B cell (primary cell): ENCODE results near the gene KIAA0232. TPM values are rescaled to one million over a fixed set of nuclear protein-coding genes. Genes with fewer than 3 reads are reported as not detected.

Experiments
- ATAC-seq: fragments of 200-7000 bp; cut with Tn5 transposase; one replicate; pipeline ENCODE4 v1.10.0; 2021; ENCODE audit warnings: low read depth, mild to moderate bottlenecking, moderate number of reproducible peaks, moderate library complexity
- CTCF ChIA-PET: fragments of 350-600 bp; sonication (Branson Sonifier 250); formaldehyde crosslinking; loops from one replicate; lab custom pipeline; 2021; ENCODE audit warnings: antibody characterized with exemption, inconsistent platforms; lab: Charles Lee
- POLR2A ChIA-PET: fragments of 350-600 bp; sonication (Branson Sonifier 250); formaldehyde crosslinking; loops from one replicate; lab custom pipeline; 2021; ENCODE audit warnings: antibody characterized with exemption; lab: Charles Lee
- DNase-seq: peaks from one replicate; pipeline ENCODE4 v3.0.0; 2013
- H2AFZ ChIP-seq: 2 replicates; pipeline ENCODE4 v1.6.1; 2012; ENCODE audit warnings: mild to moderate bottlenecking, low read depth, low read length; ENCODE audit not compliant: insufficient read depth, poor library complexity, severe bottlenecking
- H3K27ac ChIP-seq, 2 donors: 1 replicate in 1 of 2; 2 replicates in 1 of 2; pipeline ENCODE4 v1.5.1; 2012 to 2013; ENCODE audit warnings: low read length in 2 of 2, mild to moderate bottlenecking in 2 of 2, moderate library complexity in 1 of 2
- H3K27me3 ChIP-seq, 4 experiments: fragments of 200-600 bp in 1 of 4; sonication (generic) in 1 of 4; replicated peaks in 1 of 4; 1 replicate in 2 of 4; 2 replicates in 2 of 4; pipeline versions ENCODE4 v1.6.1 to v1.7.0; 2013 to 2016; ENCODE audit warnings: low read length in 3 of 4, mild to moderate bottlenecking in 2 of 4, mixed read lengths in 1 of 4, moderate library complexity in 1 of 4; ENCODE audit not compliant: insufficient read depth in 4 of 4, control insufficient read depth in 3 of 4; ENCODE audit errors: control extremely low read depth in 1 of 4
- H3K36me3 ChIP-seq, 2 experiments: replicated peaks in 1 of 2; 1 replicate in 1 of 2; 2 replicates in 1 of 2; pipeline versions ENCODE4 v1.6.1 to v1.7.1; 2013; ENCODE audit warnings: low read length in 1 of 2; ENCODE audit not compliant: insufficient read depth in 2 of 2, control insufficient read depth in 1 of 2; ENCODE audit errors: control extremely low read depth in 1 of 2, extremely low read depth in 1 of 2
- H3K4me1 ChIP-seq, 2 donors: fragments of 200-600 bp in 1 of 2; sonication (generic) in 1 of 2; 1 replicate in 1 of 2; 2 replicates in 1 of 2; pipeline versions ENCODE4 v1.5.1 to v1.6.1; 2013 to 2017; ENCODE audit warnings: low read length in 2 of 2; ENCODE audit not compliant: control insufficient read depth in 2 of 2, insufficient read depth in 2 of 2
- H3K4me2 ChIP-seq: replicated peaks from 2 replicates; pipeline ENCODE3; 2012; ENCODE audit warnings: mild to moderate bottlenecking, low read depth, low read length; ENCODE audit not compliant: poor library complexity, severe bottlenecking
- H3K4me3 ChIP-seq, 5 experiments: fragments of 200-600 bp in 1 of 5; sonication (generic) in 1 of 5; 1 replicate in 3 of 5; 2 replicates in 2 of 5; pipeline versions ENCODE4 v1.5.1 to v1.7.0; 2011 to 2016; ENCODE audit warnings: low read length in 4 of 5, mild to moderate bottlenecking in 4 of 5, low read depth in 2 of 5, control low read depth in 1 of 5, moderate library complexity in 1 of 5; ENCODE audit not compliant: insufficient read depth in 1 of 5; ENCODE audit errors: control extremely low read depth in 1 of 5, extremely low read depth in 1 of 5
- H3K79me2 ChIP-seq: fragments of 200-600 bp; sonication (generic); one replicate; pipeline ENCODE4 v1.6.0; 2016; ENCODE audit warnings: low read length; ENCODE audit not compliant: control insufficient read depth, insufficient read depth
- H3K9ac ChIP-seq: fragments of 200-600 bp; sonication (generic); 2 replicates; pipeline ENCODE4 v1.6.1; 2017; ENCODE audit warnings: mild to moderate bottlenecking, low read length, moderate library complexity
- H3K9me3 ChIP-seq, 3 donors: one replicate each; pipeline versions ENCODE4 v1.6.1 to v1.7.1; 2013; ENCODE audit warnings: low read length in 2 of 3; ENCODE audit not compliant: control insufficient read depth in 2 of 3, insufficient read depth in 1 of 3; ENCODE audit errors: control extremely low read depth in 1 of 3
- H4K20me1 ChIP-seq: 2 replicates; pipeline ENCODE4 v1.6.0; 2012; ENCODE audit warnings: mild to moderate bottlenecking, low read length; ENCODE audit not compliant: insufficient read depth, control insufficient read depth, poor library complexity, severe bottlenecking
- H3K27ac Mint-ChIP-seq: one replicate; pipeline ENCODE4 v1.8.0; 2021; ENCODE audit warnings: mixed read lengths
- H3K27me3 Mint-ChIP-seq: one replicate; pipeline ENCODE4 v1.8.0; 2021; ENCODE audit warnings: mixed read lengths
- H3K4me1 Mint-ChIP-seq: one replicate; pipeline ENCODE4 v1.8.0; 2021; ENCODE audit warnings: mixed read lengths
- H3K4me3 Mint-ChIP-seq: one replicate; pipeline ENCODE4 v1.8.0; 2021; ENCODE audit warnings: mixed read lengths
- H3K9me3 Mint-ChIP-seq: one replicate; pipeline ENCODE4 v1.8.0; 2022; ENCODE audit warnings: mixed read lengths; ENCODE audit not compliant: insufficient read depth
- EZH2 ChIP-seq: IDR thresholded peaks from 2 replicates; pipeline ENCODE4 v1.6.1; 2012; ENCODE audit warnings: borderline replicate concordance, low read depth, mild to moderate bottlenecking, moderate library complexity, low read length; ENCODE audit not compliant: insufficient read depth, poor library complexity, severe bottlenecking
- WGBS: methylation state at CpG from one replicate; pipeline ENCODE4 v1.1.5; 2013; ENCODE audit warnings: missing lambda C conversion rate; ENCODE audit not compliant: insufficient coverage; 5-methylcytosine and 5-hydroxymethylcytosine counted together
- intact Hi-C: fragments of 100-400 bp; cut with micrococcal nuclease; formaldehyde crosslinking; loops from one replicate; pipeline ENCODE4 v1.10.0; 2022
- polyA minus RNA-seq: library from RNA; depleted of rRNA, polyadenylated mRNA; stranded (reverse); fragments of >200 nt; gene quantifications from 2 replicates; pipeline ENCODE4 v1.2.3, GENCODE V29; 2012
- polyA plus RNA-seq: library from polyadenylated mRNA; depleted of rRNA; stranded (reverse); fragments of >200 nt; gene quantifications from 2 replicates; pipeline ENCODE4 v1.2.3, GENCODE V29; 2012
- total RNA-seq, 2 donors: library from RNA; stranded (reverse); fragments of 120-200 nt in 1 of 2; gene quantifications; 1 replicate in 1 of 2; 2 replicates in 1 of 2; pipeline versions ENCODE4 v1.2.3 to v1.2.4, GENCODE V29; 2013 to 2022
- TF ChIP-seq, protein P1 (sequence below): fragments of 200-600 bp; IDR thresholded peaks from one replicate; pipeline ENCODE4 v1.8.0; 2022; ENCODE audit warnings: antibody characterized with exemption, mild to moderate bottlenecking

Gene KIAA0232
- total RNA-seq (20.8 and 22.3 TPM in 2 replicates), polyA plus RNA-seq (2.9 and 3.2 TPM in 2 replicates), polyA minus RNA-seq (8.6 and 9.1 TPM in 2 replicates)
- 9.2 TPM for total RNA-seq (2013)

- intact Hi-C loops, result loop anchor here (1.0 to 2.0 kb wide), 9 partner anchors 62 to 513 kb away; partner anchors contain the start of genes BLOC1S4, MAN2B2, TADA2B and TBC1D14
- Histone ChIP-seq H3K4me1 (peaks cover 16 to 23% of the 10 kb centered on the region in 2 donors), H3K4me3 (peak within 1 kb of the TSS; percentile 35 to 90 (median 80)), H3K9me3 (no peaks in the 10 kb centered on the region), H3K27me3 (no peaks in the 10 kb centered on the region), H3K27ac (peak within 1 kb of the TSS; percentile 88 to 97), H3K9ac (peak within 1 kb of the TSS; percentile 97), H2AFZ (peak within 1 kb of the TSS; percentile 94), H3K79me2 (peaks cover 31% of the 10 kb centered on the region), H3K4me2 (peak within 1 kb of the TSS; percentile 99), H4K20me1 (peaks cover 25% of the 10 kb centered on the region), H3K36me3 (peaks cover 2% of the 10 kb centered on the region in 2 experiments)
- Mint-ChIP-seq H3K4me1 (peaks cover 30% of the 10 kb centered on the region), H3K4me3 (peak within 1 kb of the TSS; percentile 87), H3K9me3 (no peaks in the 10 kb centered on the region), H3K27ac (peak within 1 kb of the TSS; percentile 87), H3K27me3 (no peaks in the 10 kb centered on the region)
- no peak for TF ChIP-seq EZH2
- TF ChIP-seq, protein P1, sequence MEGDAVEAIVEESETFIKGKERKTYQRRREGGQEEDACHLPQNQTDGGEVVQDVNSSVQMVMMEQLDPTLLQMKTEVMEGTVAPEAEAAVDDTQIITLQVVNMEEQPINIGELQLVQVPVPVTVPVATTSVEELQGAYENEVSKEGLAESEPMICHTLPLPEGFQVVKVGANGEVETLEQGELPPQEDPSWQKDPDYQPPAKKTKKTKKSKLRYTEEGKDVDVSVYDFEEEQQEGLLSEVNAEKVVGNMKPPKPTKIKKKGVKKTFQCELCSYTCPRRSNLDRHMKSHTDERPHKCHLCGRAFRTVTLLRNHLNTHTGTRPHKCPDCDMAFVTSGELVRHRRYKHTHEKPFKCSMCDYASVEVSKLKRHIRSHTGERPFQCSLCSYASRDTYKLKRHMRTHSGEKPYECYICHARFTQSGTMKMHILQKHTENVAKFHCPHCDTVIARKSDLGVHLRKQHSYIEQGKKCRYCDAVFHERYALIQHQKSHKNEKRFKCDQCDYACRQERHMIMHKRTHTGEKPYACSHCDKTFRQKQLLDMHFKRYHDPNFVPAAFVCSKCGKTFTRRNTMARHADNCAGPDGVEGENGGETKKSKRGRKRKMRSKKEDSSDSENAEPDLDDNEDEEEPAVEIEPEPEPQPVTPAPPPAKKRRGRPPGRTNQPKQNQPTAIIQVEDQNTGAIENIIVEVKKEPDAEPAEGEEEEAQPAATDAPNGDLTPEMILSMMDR, result no peak
- ATAC-seq (peak; percentile 77), DNase-seq (peak; percentile 95)
- ChIA-PET POLR2A (interaction anchor here (1.9 kb wide), 1 partner anchor 127 kb away, joined by 6 read pairs; the partner anchor contains the start of gene TBC1D14), CTCF (interaction anchor here (0.8 to 1.7 kb wide), 4 partner anchors 62 to 128 kb away, joined by 3 to 5 read pairs (median 3); no protein-coding TSS in a partner anchor)
- WGBS, result under 1% methylated on average over 100 of the region's 100 CpGs
Observed at GRCh38 chr4:6782147-6782845, at the start of gene KIAA0232. Gene KIAA0232, plus strand, starts transcription at chr4:6782727. Its CDS starts 41,727 bp downstream, at chr4:6824454.
